GM12878 (cell line): ENCODE data around the gene SCLY.

ENCODE experiments used
- CTCF ChIP-seq, 3 experiments: IDR thresholded peaks in 2 of 3; conservative IDR thresholded peaks in 1 of 3; 2 replicates each; pipeline ENCODE4 v1.5.1; 2011; ENCODE audit warnings: low read depth in 3 of 3, low read length in 3 of 3, mild to moderate bottlenecking in 3 of 3, control low read depth in 2 of 3, moderate library complexity in 2 of 3, inconsistent platforms in 1 of 3, mixed read lengths in 1 of 3; ENCODE audit not compliant: control insufficient read depth in 2 of 3, insufficient read depth in 1 of 3; ENCODE audit errors: extremely low read depth in 1 of 3
- EZH2 ChIP-seq: IDR thresholded peaks from 2 replicates; pipeline ENCODE4 v1.6.1; 2012; ENCODE audit warnings: low read depth, mild to moderate bottlenecking, control low read depth, inconsistent platforms, low read length, borderline replicate concordance; ENCODE audit not compliant: control insufficient read depth
- NBN ChIP-seq: fragments of 450-650 bp; IDR thresholded peaks from 2 replicates; pipeline ENCODE4 v1.6.1; 2016
- NR2C2 ChIP-seq: IDR thresholded peaks from 2 replicates; pipeline ENCODE4 v1.6.1; 2011; ENCODE audit warnings: borderline replicate concordance, low read depth; ENCODE audit not compliant: control insufficient read depth, insufficient read length
- NRF1 ChIP-seq: conservative IDR thresholded peaks from 2 replicates; pipeline ENCODE4 v1.6.1; 2011; ENCODE audit warnings: mild to moderate bottlenecking, low read depth, low read length, improper control_type of control experiment
- POLR2A ChIP-seq: IDR thresholded peaks from 2 replicates; pipeline ENCODE4 v1.6.1; 2011; ENCODE audit warnings: low read depth, mild to moderate bottlenecking, low read length
- REST ChIP-seq: IDR thresholded peaks from 2 replicates; pipeline ENCODE4 v1.6.1; 2012; ENCODE audit warnings: mild to moderate bottlenecking, low read depth, low read length
- RFX5 ChIP-seq: IDR thresholded peaks from 2 replicates; pipeline ENCODE4 v1.6.1; 2011; ENCODE audit warnings: low read depth, low read length, improper control_type of control experiment
- ZBTB40 ChIP-seq: fragments of 450-650 bp; IDR thresholded peaks from 2 replicates; pipeline ENCODE4 v1.6.1; 2016; ENCODE audit warnings: mild to moderate bottlenecking, moderate library complexity, borderline replicate concordance
- ZNF687 ChIP-seq: fragments of 450-650 bp; IDR thresholded peaks from 2 replicates; pipeline ENCODE4 v1.6.1; 2017; ENCODE audit warnings: mild to moderate bottlenecking, moderate library complexity
- TF ChIP-seq, protein P1 (sequence below): IDR thresholded peaks from 2 replicates; pipeline ENCODE4 v1.6.1; 2011; ENCODE audit warnings: low read depth, mild to moderate bottlenecking, low read length, moderate library complexity, borderline replicate concordance; ENCODE audit errors: extremely low read depth
- TF ChIP-seq, protein P2 (sequence below): IDR thresholded peaks from 2 replicates; pipeline ENCODE4 v1.6.1; 2012; ENCODE audit warnings: low read depth, low read length, improper control_type of control experiment

DNA sequence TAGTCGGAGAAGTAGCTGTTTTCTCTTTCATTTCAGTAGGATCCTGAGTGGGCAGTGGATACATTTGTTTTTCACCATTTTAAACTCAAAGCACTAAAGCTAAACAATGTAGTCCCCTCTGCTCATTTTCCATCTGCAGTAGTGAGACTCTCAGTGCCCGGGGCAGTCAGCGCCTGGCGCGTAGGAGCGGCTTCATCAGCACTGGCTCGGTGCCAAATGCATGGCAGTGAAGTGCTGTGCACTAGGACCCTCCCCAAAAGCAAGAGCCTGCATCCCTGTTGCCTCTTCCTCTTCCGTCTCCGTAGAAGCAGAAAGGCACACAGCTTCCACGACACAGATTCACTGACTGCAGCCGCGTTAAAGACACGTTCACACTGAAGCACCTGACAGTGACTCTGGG, 20.3 kb downstream of the SCLY start:
- TF ChIP-seq NRF1 (no peak), NBN (no peak), EZH2 (no peak), RFX5 (no peak), CTCF (IDR thresholded peaks at IDR 0.05 in 2 of 3, conservative IDR thresholded peaks at IDR 0.05 in 1 of 3; ENCODE audit: control insufficient read depth in 2 of 3, extremely low read depth in 1 of 3, insufficient read depth in 1 of 3, low read depth in 3 of 3, low read length in 3 of 3) (no peak), ZBTB40 (no peak), NR2C2 (no peak), ZNF687 (no peak), REST (no peak), POLR2A (no peak)
- TF ChIP-seq, protein P1, sequence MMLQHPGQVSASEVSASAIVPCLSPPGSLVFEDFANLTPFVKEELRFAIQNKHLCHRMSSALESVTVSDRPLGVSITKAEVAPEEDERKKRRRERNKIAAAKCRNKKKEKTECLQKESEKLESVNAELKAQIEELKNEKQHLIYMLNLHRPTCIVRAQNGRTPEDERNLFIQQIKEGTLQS, result no peak
- TF ChIP-seq, protein P2, sequence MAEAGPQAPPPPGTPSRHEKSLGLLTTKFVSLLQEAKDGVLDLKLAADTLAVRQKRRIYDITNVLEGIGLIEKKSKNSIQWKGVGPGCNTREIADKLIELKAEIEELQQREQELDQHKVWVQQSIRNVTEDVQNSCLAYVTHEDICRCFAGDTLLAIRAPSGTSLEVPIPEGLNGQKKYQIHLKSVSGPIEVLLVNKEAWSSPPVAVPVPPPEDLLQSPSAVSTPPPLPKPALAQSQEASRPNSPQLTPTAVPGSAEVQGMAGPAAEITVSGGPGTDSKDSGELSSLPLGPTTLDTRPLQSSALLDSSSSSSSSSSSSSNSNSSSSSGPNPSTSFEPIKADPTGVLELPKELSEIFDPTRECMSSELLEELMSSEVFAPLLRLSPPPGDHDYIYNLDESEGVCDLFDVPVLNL, result no peak
